ENCODE measurements around the gene RSRC1. TPM values are rescaled to one million over a fixed set of nuclear protein-coding genes. Genes with fewer than 3 reads are reported as not detected.

Gene RSRC1
- total and polyA plus RNA-seq, 2 of the 8 experiments (the other 6 are each of a cell fraction or from before 2014, with no cell fraction given), result 2.0 to 27.9 TPM

GRCh38 chr3:158086776-158087175, 23.1 kb upstream of the RSRC1 start:
- FAIRE-seq (no peak), DNase-seq (ENCODE audit: low read depth in 1 of 2, low spot score in 2 of 2) (no peak)
- WGBS, 2 experiments (ENCODE audit: extremely low coverage in 1 of 2, insufficient coverage in 1 of 2, insufficient read length in 1 of 2, insufficient replicate concordance in 2 of 2, low coverage in 1 of 2, low lambda C conversion rate in 2 of 2, missing lambda C conversion rate in 1 of 2), result 98% methylated on average over 2 of the region's 2 CpGs; no CpG with 5 or more reads in 1 of the 2 experiments
- Histone ChIP-seq H3K36me3 (ENCODE audit: control insufficient read depth in 2 of 4, insufficient read depth in 4 of 4, low read length in 3 of 4) (no peaks in the 10 kb centered on the region), H4K5ac (ENCODE audit: insufficient read length, low read depth, low read length) (no peak overlapping the region), H2BK5ac (ENCODE audit: low read depth, low read length) (no peak overlapping the region), H3K79me1 (ENCODE audit: low read depth, low read length) (no peaks in the 10 kb centered on the region), H3K27me3 (replicated peaks in 1 of 4; ENCODE audit: control insufficient read depth in 3 of 4, extremely low read depth in 1 of 4, insufficient read depth in 3 of 4, low read length in 3 of 4) (no peaks in the 10 kb centered on the region; a peak in 1 of 7 replicates), H3K56ac (replicated peaks; ENCODE audit: insufficient read length, low read depth, low read length) (no peak overlapping the region), H3K4me3 (ENCODE audit: extremely low read depth in 1 of 4, insufficient read depth in 2 of 4, low read depth in 3 of 4, low read length in 4 of 4) (no peak overlapping the region), H3K18ac (ENCODE audit: extremely low read depth, low read length) (no peak overlapping the region), H3K4me2 (ENCODE audit: insufficient read depth in 1 of 2, low read depth in 2 of 2, low read length in 2 of 2) (no peak overlapping the region), H2AK5ac (ENCODE audit: low read depth, low read length) (no peak overlapping the region), H2BK120ac (replicated peaks; ENCODE audit: low read depth, low read length) (no peak overlapping the region), H3K9ac (replicated peaks in 1 of 4; ENCODE audit: extremely low read depth in 1 of 4, low read depth in 3 of 4, low read length in 3 of 4) (no peak overlapping the region), H3K27ac (ENCODE audit: low read depth, low read length) (no peak overlapping the region), H3K23me2 (ENCODE audit: low read depth, low read length) (no peaks in the 10 kb centered on the region), H4K8ac (ENCODE audit: extremely low read depth, insufficient read depth, low read length) (no peak overlapping the region), H3K79me2 (ENCODE audit: control insufficient read depth in 1 of 2, insufficient read depth in 2 of 2, low read length in 2 of 2) (no peaks in the 10 kb centered on the region), H2AFZ (ENCODE audit: low read length) (no peak overlapping the region), H2BK15ac (ENCODE audit: low read length) (no peak overlapping the region), H3K9me3 (ENCODE audit: insufficient read depth in 2 of 2, low read depth in 1 of 2, low read length in 1 of 2) (no peaks in the 10 kb centered on the region), H3K23ac (ENCODE audit: insufficient read length) (no peak overlapping the region), H3K4me1 (replicated peaks in 1 of 4; ENCODE audit: control insufficient read depth in 3 of 4, insufficient read depth in 4 of 4, low read length in 3 of 4) (no peaks in the 10 kb centered on the region), H3K14ac (ENCODE audit: insufficient read length) (no peak overlapping the region), H3K4ac (replicated peaks; ENCODE audit: insufficient read length, low read depth, low read length) (no peak overlapping the region), H4K20me1 (replicated peaks in 1 of 2; ENCODE audit: control insufficient read depth in 1 of 2, insufficient read depth in 2 of 2, low read length in 2 of 2) (no peaks in the 10 kb centered on the region), H4K91ac (replicated peaks; ENCODE audit: insufficient read length, low read length) (no peak overlapping the region), H2BK20ac (ENCODE audit: low read length) (no peak overlapping the region), H2BK12ac (ENCODE audit: low read depth, low read length) (no peak overlapping the region)
- ChIA-PET POLR2A (ENCODE audit: partially characterized antibody) (no interaction called here), CTCF (ENCODE audit: partially characterized antibody) (no interaction called here)
- TF ChIP-seq RNF2 (IDR thresholded peaks at IDR 0.05; ENCODE audit: borderline replicate concordance, low read depth, low read length, missing control alignments, poor library complexity, severe bottlenecking) (no peak), SRF (IDR thresholded peaks at IDR 0.05; ENCODE audit: low read depth, low read length) (no peak), EZH2 (IDR thresholded peaks at IDR 0.05; ENCODE audit: low read depth, low read length, severe bottlenecking) (no peak), CBX8 (IDR thresholded peaks at IDR 0.05; ENCODE audit: borderline replicate concordance, low read depth, low read length) (no peak), BRCA1 (IDR thresholded peaks at IDR 0.05; ENCODE audit: low read depth, low read length) (no peak), RBBP5 (IDR thresholded peaks at IDR 0.05; ENCODE audit: borderline replicate concordance, low read depth, low read length) (no peak), CEBPB (IDR thresholded peaks at IDR 0.05; ENCODE audit: low read depth, low read length) (no peak), CBX5 (IDR thresholded peaks at IDR 0.05; ENCODE audit: low read depth, low read length) (no peak)

All from H1 (cell line).